Stomach (tissue), 9 donors: ENCODE measurements around the gene KRTAP10-1. TPM values are rescaled to one million over a fixed set of nuclear protein-coding genes. Genes with fewer than 3 reads are reported as not detected.

Experiments
- DNase-seq, 2 donors: peaks; one replicate each; pipeline versions ENCODE4 v3.0.0 to v3.0.0-alpha.2; 2013 to 2019
- H3K27ac ChIP-seq, 5 donors: fragments of 200-600 bp in 4 of 5; sonication (generic) in 4 of 5; one replicate each; pipeline ENCODE4 v1.5.1; 2013 to 2019; ENCODE audit warnings: mild to moderate bottlenecking in 1 of 5, moderate library complexity in 1 of 5
- H3K27me3 ChIP-seq, 3 donors: fragments of 200-600 bp; sonication (generic); one replicate each; pipeline ENCODE4 v1.5.1; 2017 to 2019; ENCODE audit warnings: mixed run types in 1 of 3
- H3K36me3 ChIP-seq, 4 donors: fragments of 200-600 bp; sonication (generic); 1 replicate in 3 of 4; 2 replicates in 1 of 4; pipeline ENCODE4 v1.5.1; 2016 to 2019
- H3K4me1 ChIP-seq, 4 donors: fragments of 200-600 bp; sonication (generic); one replicate each; pipeline ENCODE4 v1.5.1; 2016 to 2019
- H3K4me3 ChIP-seq, 4 donors: fragments of 200-600 bp; sonication (generic) in 3 of 4; one replicate each; pipeline ENCODE4 v1.5.1; 2016 to 2019; ENCODE audit warnings: mild to moderate bottlenecking in 1 of 4
- H3K9me3 ChIP-seq, 4 donors: fragments of 200-600 bp; sonication (generic); one replicate each; pipeline ENCODE4 v1.5.1; 2016 to 2019
- CTCF ChIP-seq, 7 experiments: fragments of 450-650 bp in 4 of 7; fragments of 200-600 bp in 3 of 7; sonication (generic) in 3 of 7; IDR thresholded peaks; one replicate each; pipeline ENCODE4 v1.5.1; 2016 to 2019; ENCODE audit warnings: antibody characterized with exemption in 7 of 7, control low read depth in 2 of 7, mild to moderate bottlenecking in 1 of 7
- EP300 ChIP-seq: sonication (generic); formaldehyde crosslinking; IDR thresholded peaks from one replicate; pipeline ENCODE4 v1.6.1; 2017; ENCODE audit warnings: antibody characterized with exemption
- POLR2A ChIP-seq, 4 donors: fragments of 450-650 bp; IDR thresholded peaks; one replicate each; pipeline ENCODE4 v1.6.1; 2016; ENCODE audit warnings: antibody characterized with exemption in 4 of 4, control low read depth in 2 of 4, mild to moderate bottlenecking in 1 of 4, moderate library complexity in 1 of 4
- POLR2AphosphoS5 ChIP-seq, 3 donors: sonication (generic); formaldehyde crosslinking; IDR thresholded peaks; one replicate each; pipeline ENCODE4 v1.6.1; 2016; ENCODE audit warnings: antibody characterized with exemption in 3 of 3
- WGBS, 5 donors: extraction: QIAGEN DNeasy Blood & Tissue Kit in 3 of 5; methylation state at CpG; one replicate each; pipeline versions ENCODE4 v1.1.5 to v1.1.7; 2013 to 2018; 5-methylcytosine and 5-hydroxymethylcytosine counted together
- intact Hi-C: fragments of 100-400 bp; cut with DNase I; formaldehyde crosslinking; loops from one replicate; pipeline ENCODE4 v1.15.1; 2023; ENCODE audit warnings: low total_unique reads
- polyA plus RNA-seq, 3 donors: library from polyadenylated mRNA; stranded (reverse); fragments of 200-250 nt; gene quantifications; one replicate each; pipeline ENCODE4 v1.2.3, GENCODE V29; 2013
- total RNA-seq, 5 donors: library from RNA; depleted of rRNA; stranded (reverse); fragments of >200 nt; gene quantifications; one replicate each; pipeline versions ENCODE4 v1.1.0 to v1.2.3, GENCODE V29; 2014 to 2016
- donor health status: healthy with polysubstance abuse.
- donor health status: Bipolar disorder and iron deficiency.
- donor health status: healthy.

KRTAP10-1 gene
- total and polyA plus RNA-seq, 8 donors, result not detected

DNA sequence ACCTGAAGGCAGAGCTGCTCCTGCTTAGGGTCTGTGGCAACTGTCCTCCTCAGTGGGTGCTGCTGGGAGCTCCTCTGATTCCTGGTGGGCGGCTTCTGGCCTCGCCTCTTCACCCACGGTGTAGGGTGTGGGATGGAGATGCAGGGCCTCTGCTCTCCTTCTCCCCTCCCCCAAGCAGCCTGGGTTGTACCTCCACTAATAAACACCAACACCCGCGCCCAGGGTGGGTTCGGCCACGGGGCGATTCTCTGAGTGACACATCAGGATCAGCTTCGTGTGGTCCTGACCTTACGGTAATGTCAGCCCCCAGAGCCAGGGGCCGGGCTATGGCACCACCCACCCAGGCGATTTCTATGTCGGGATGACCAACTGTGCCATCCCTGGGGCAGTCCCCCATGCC lies 23.7 kb downstream of the KRTAP10-1 start:
- Histone ChIP-seq H3K36me3 (no peaks in the 10 kb centered on the region), H3K27ac (no peak overlapping the region), H3K4me3 (no peak overlapping the region), H3K9me3 (no peaks in the 10 kb centered on the region), H3K27me3 (peaks cover 0 to 30% (median 0%) of the 10 kb centered on the region in 3 donors), H3K4me1 (no peaks in the 10 kb centered on the region)
- TF ChIP-seq EP300 (no peak), POLR2AphosphoS5 (IDR thresholded peaks at IDR 0.05) (no peak), CTCF (IDR thresholded peaks at IDR 0.05) (no peak), POLR2A (IDR thresholded peaks at IDR 0.05) (no peak)
- intact Hi-C loops, result loop anchor here (10.0 kb wide), 1 partner anchor 278 kb away; no protein-coding TSS in a partner anchor
- no peak for DNase-seq
- 76 to 89% (median 86%) methylated on average over 13 of the region's 13 CpGs for WGBS, 5 donors

- no peak overlapping the region for H3K4me3 ChIP-seq
- no peak for DNase-seq
- peaks cover 3 to 4% (median 3%) of the 10 kb centered on the region in 4 donors for H3K4me1 ChIP-seq
- H3K36me3 ChIP-seq, result no peaks in the 10 kb centered on the region
- H3K27me3 ChIP-seq, result peaks cover 0 to 31% (median 2%) of the 10 kb centered on the region in 3 donors
- TF ChIP-seq POLR2AphosphoS5 (IDR thresholded peaks at IDR 0.05), result no peak
- no peak for TF ChIP-seq POLR2A (IDR thresholded peaks at IDR 0.05)
- TF ChIP-seq EP300, result no peak
- no peak for TF ChIP-seq CTCF (IDR thresholded peaks at IDR 0.05)
- intact Hi-C loops, result loop anchor here (10.0 kb wide), 1 partner anchor 279 kb away; no protein-coding TSS in a partner anchor
- no peak overlapping the region for H3K27ac ChIP-seq
- 84 to 89% (median 88%) methylated on average over 22 to 32 of the region's 32 CpGs for WGBS, 5 donors
- H3K9me3 ChIP-seq, result no peaks in the 10 kb centered on the region
Measured at GRCh38 chr21:44515359-44516165, 24.4 kb downstream of the KRTAP10-1 start.

DNA sequence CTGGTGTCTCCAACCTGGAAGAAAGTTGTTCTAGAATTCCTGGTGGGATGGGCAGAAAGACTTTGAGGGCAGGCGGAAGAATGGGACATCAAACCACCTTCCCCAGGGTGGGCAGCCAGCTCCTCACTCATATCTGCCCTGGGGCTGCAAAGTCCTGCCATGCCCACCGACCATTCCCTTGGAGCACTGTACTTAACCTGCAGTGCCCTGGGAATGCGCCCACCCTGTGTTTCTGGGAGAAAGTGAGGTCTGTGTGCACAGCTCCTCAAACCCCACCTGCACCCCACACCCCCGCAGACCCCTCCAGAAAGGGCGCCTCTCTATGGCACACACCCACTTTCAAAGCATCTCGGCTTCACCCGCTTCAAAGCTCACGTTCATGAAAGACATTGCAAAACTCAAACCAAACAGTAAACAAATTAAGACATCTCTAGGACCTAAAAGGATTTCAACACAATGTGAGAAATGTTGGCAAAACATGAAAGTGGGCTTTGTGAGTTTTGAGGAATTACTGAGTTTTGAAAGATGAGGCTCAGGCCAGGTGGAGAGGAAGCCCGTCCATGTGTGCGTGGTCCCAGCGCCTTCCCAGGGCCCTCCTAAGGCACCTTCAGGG lies 25.1 kb downstream of the KRTAP10-1 start:
- 73 to 83% (median 82%) methylated on average over 11 of the region's 11 CpGs for WGBS, 5 donors
- intact Hi-C loops, result loop anchor here (10.0 kb wide), 1 partner anchor 280 kb away; no protein-coding TSS in a partner anchor
- H3K27ac ChIP-seq, result no peak overlapping the region

More for the DNA sequence above, 25.1 kb downstream of the KRTAP10-1 start:
- Histone ChIP-seq H3K27me3 (peaks cover 0 to 31% (median 5%) of the 10 kb centered on the region in 3 donors), H3K36me3 (no peaks in the 10 kb centered on the region), H3K4me3 (no peak overlapping the region), H3K9me3 (no peaks in the 10 kb centered on the region), H3K4me1 (peaks cover 7 to 11% (median 10%) of the 10 kb centered on the region in 4 donors)
- TF ChIP-seq CTCF (IDR thresholded peaks at IDR 0.05) (no peak), POLR2A (IDR thresholded peaks at IDR 0.05) (no peak), POLR2AphosphoS5 (IDR thresholded peaks at IDR 0.05) (no peak), EP300 (no peak)
- DNase-seq, result no peak
